ENCODE results near the gene C1QTNF6. TPM values are rescaled to one million over a fixed set of nuclear protein-coding genes. Genes with fewer than 3 reads are reported as not detected.
A peak's percentile ranks its signal among the peaks of the same experiment; 100 is the strongest.

C1QTNF6 gene
- total and polyA plus RNA-seq, 10 of the 15 experiments (the other 5 are each of a cell fraction or from before 2014, with no cell fraction given): 0.16 to 4.1 (median 1.3) TPM

DNA sequence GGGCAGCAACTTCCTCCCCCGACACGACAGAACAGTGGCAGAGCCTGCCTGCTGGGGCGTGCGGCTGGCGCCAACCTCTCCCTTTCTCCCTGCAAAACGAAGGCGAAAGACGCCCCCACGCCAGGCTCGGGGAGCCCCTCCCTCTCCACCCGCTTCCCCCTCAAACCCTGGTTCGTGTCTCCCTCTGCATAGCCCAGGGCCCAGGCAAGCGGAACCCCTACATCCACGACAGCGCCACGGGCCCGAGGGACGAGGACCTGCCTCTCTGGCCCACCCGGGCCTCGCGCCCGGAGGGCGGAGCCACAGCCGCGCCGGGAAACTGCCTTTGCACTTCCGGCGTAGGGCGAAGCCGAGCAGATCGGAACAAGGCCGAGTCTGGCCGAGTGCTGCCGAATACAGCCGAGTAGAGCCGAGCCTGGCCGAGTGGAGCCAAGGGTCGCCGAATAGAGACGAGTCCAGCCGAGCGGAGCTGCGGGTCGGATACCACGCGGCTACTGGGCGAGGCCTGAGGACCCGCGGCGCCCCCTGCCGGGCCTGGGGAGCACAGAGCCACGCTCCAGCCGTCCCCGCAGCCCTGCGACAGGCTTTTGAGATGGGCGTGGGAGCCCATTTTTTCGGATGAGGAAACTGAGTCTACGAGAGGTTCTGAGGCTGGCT, 11.2 kb upstream of the C1QTNF6 start (continued):
- TF ChIP-seq, protein P1, sequence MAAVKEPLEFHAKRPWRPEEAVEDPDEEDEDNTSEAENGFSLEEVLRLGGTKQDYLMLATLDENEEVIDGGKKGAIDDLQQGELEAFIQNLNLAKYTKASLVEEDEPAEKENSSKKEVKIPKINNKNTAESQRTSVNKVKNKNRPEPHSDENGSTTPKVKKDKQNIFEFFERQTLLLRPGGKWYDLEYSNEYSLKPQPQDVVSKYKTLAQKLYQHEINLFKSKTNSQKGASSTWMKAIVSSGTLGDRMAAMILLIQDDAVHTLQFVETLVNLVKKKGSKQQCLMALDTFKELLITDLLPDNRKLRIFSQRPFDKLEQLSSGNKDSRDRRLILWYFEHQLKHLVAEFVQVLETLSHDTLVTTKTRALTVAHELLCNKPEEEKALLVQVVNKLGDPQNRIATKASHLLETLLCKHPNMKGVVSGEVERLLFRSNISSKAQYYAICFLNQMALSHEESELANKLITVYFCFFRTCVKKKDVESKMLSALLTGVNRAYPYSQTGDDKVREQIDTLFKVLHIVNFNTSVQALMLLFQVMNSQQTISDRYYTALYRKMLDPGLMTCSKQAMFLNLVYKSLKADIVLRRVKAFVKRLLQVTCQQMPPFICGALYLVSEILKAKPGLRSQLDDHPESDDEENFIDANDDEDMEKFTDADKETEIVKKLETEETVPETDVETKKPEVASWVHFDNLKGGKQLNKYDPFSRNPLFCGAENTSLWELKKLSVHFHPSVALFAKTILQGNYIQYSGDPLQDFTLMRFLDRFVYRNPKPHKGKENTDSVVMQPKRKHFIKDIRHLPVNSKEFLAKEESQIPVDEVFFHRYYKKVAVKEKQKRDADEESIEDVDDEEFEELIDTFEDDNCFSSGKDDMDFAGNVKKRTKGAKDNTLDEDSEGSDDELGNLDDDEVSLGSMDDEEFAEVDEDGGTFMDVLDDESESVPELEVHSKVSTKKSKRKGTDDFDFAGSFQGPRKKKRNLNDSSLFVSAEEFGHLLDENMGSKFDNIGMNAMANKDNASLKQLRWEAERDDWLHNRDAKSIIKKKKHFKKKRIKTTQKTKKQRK (IDR thresholded peaks at IDR 0.05; ENCODE audit: low read depth, low read length): no peak
- TF ChIP-seq KLF5 (IDR thresholded peaks at IDR 0.05; ENCODE audit: partially characterized antibody) (peak; percentile 62), CBFB (IDR thresholded peaks at IDR 0.05; ENCODE audit: low read depth) (0 out of 2 replicates have a peak, but pooled peaks have one; percentile 30), MYB (IDR thresholded peaks at IDR 0.05; ENCODE audit: borderline replicate concordance, low read depth, low read length) (no peak), BHLHE40 (IDR thresholded peaks at IDR 0.05; ENCODE audit: borderline replicate concordance in 1 of 2, low read depth in 2 of 2, low read length in 1 of 2) (peak; percentile 21 to 37; a peak in 1 of 4 replicates), RFX5 (IDR thresholded peaks at IDR 0.05; ENCODE audit: low read depth, low read length) (no peak), CHD4 (IDR thresholded peaks at IDR 0.05) (0 out of 2 replicates have a peak, but pooled peaks have one; percentile 66), RCOR1 (conservative IDR thresholded peaks at IDR 0.05; ENCODE audit: low read depth, low read length) (0 out of 2 replicates have a peak, but pooled peaks have one; percentile 7), IKZF2 (IDR thresholded peaks at IDR 0.05) (no peak; a peak in 1 of 4 replicates), SIX5 (IDR thresholded peaks at IDR 0.05; ENCODE audit: low read depth, low read length, severe bottlenecking) (no peak), ZNF622 (IDR thresholded peaks at IDR 0.05) (no peak), POU2F2 (IDR thresholded peaks at IDR 0.05; ENCODE audit: borderline replicate concordance, low read depth, low read length) (0 out of 3 replicates have a peak, but pooled peaks have one; percentile 21), STAT1 (conservative IDR thresholded peaks at IDR 0.05) (0 out of 2 replicates have a peak, but pooled peaks have one; percentile 25), SRF (IDR thresholded peaks at IDR 0.05; ENCODE audit: low read depth in 2 of 2, low read length in 2 of 2) (no peak), KAT2A (conservative IDR thresholded peaks at IDR 0.05; ENCODE audit: control insufficient read depth, low read depth, low read length) (no peak)
- TF ChIP-seq, protein P2, sequence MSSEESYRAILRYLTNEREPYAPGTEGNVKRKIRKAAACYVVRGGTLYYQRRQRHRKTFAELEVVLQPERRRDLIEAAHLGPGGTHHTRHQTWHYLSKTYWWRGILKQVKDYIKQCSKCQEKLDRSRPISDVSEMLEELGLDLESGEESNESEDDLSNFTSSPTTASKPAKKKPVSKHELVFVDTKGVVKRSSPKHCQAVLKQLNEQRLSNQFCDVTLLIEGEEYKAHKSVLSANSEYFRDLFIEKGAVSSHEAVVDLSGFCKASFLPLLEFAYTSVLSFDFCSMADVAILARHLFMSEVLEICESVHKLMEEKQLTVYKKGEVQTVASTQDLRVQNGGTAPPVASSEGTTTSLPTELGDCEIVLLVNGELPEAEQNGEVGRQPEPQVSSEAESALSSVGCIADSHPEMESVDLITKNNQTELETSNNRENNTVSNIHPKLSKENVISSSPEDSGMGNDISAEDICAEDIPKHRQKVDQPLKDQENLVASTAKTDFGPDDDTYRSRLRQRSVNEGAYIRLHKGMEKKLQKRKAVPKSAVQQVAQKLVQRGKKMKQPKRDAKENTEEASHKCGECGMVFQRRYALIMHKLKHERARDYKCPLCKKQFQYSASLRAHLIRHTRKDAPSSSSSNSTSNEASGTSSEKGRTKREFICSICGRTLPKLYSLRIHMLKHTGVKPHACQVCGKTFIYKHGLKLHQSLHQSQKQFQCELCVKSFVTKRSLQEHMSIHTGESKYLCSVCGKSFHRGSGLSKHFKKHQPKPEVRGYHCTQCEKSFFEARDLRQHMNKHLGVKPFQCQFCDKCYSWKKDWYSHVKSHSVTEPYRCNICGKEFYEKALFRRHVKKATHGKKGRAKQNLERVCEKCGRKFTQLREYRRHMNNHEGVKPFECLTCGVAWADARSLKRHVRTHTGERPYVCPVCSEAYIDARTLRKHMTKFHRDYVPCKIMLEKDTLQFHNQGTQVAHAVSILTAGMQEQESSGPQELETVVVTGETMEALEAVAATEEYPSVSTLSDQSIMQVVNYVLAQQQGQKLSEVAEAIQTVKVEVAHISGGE (CRISPR knock-in tag; IDR thresholded peaks at IDR 0.05): no peak
- TF ChIP-seq, protein P3, sequence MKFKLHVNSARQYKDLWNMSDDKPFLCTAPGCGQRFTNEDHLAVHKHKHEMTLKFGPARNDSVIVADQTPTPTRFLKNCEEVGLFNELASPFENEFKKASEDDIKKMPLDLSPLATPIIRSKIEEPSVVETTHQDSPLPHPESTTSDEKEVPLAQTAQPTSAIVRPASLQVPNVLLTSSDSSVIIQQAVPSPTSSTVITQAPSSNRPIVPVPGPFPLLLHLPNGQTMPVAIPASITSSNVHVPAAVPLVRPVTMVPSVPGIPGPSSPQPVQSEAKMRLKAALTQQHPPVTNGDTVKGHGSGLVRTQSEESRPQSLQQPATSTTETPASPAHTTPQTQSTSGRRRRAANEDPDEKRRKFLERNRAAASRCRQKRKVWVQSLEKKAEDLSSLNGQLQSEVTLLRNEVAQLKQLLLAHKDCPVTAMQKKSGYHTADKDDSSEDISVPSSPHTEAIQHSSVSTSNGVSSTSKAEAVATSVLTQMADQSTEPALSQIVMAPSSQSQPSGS (IDR thresholded peaks at IDR 0.05; ENCODE audit: low read length): no peak
- TF ChIP-seq, protein P4, sequence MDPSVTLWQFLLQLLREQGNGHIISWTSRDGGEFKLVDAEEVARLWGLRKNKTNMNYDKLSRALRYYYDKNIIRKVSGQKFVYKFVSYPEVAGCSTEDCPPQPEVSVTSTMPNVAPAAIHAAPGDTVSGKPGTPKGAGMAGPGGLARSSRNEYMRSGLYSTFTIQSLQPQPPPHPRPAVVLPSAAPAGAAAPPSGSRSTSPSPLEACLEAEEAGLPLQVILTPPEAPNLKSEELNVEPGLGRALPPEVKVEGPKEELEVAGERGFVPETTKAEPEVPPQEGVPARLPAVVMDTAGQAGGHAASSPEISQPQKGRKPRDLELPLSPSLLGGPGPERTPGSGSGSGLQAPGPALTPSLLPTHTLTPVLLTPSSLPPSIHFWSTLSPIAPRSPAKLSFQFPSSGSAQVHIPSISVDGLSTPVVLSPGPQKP (IDR thresholded peaks at IDR 0.05; ENCODE audit: low read depth, low read length): peak; percentile 67
- TF ChIP-seq, protein P5, sequence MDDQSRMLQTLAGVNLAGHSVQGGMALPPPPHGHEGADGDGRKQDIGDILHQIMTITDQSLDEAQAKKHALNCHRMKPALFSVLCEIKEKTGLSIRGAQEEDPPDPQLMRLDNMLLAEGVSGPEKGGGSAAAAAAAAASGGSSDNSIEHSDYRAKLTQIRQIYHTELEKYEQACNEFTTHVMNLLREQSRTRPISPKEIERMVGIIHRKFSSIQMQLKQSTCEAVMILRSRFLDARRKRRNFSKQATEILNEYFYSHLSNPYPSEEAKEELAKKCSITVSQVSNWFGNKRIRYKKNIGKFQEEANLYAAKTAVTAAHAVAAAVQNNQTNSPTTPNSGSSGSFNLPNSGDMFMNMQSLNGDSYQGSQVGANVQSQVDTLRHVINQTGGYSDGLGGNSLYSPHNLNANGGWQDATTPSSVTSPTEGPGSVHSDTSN (IDR thresholded peaks at IDR 0.05; ENCODE audit: insufficient replicate concordance, low read depth, low read length): peak; percentile 14

Data from GM12878 (cell line).